Endothelial cell of umbilical vein (primary cell): ENCODE measurements around the gene LHX3. TPM values are rescaled to one million over a fixed set of nuclear protein-coding genes. Genes with fewer than 3 reads are reported as not detected.

ENCODE experiments used
- BruUV-seq: library from RNA; stranded (reverse); fragments of 400-500 nt; replicated peaks from 2 replicates; lab custom pipeline; 2021; lab: Mats Ljungman, UMichigan
- CTCF ChIA-PET: fragments of 300-600, 350-600 bp; sonication (Branson Sonifier 250); formaldehyde crosslinking; loops from one replicate; lab custom pipeline; 2021; ENCODE audit warnings: antibody characterized with exemption, inconsistent platforms; lab: Charles Lee
- POLR2A ChIA-PET: fragments of 300-600, 350-600 bp; sonication (Branson Sonifier 250); formaldehyde crosslinking; loops from one replicate; lab custom pipeline; 2021; ENCODE audit warnings: antibody characterized with exemption, inconsistent platforms; lab: Charles Lee
- DNase-seq: peaks from one replicate; pipeline ENCODE4 v3.0.0-alpha.2; 2011; ENCODE audit warnings: low read depth, low spot score
- FAIRE-seq: peaks from 2 replicates; lab custom pipeline; 2011; peaks lifted over from hg19 to GRCh38; lab: Jason Lieb, UNC
- H2AFZ ChIP-seq: 2 replicates; pipeline ENCODE4 v1.6.0; 2012; ENCODE audit warnings: low read depth, low read length, control low read depth, inconsistent platforms
- H3K27ac ChIP-seq: 2 replicates; pipeline ENCODE4 v1.5.1; 2011; ENCODE audit warnings: low read depth, mild to moderate bottlenecking, control low read depth, low read length, moderate library complexity; ENCODE audit not compliant: insufficient read depth
- H3K27me3 ChIP-seq, 2 experiments: 2 replicates each; pipeline versions ENCODE4 v1.6.0 to v1.6.1; 2011; ENCODE audit warnings: low read length in 2 of 2, mixed read lengths in 1 of 2; ENCODE audit not compliant: control insufficient read depth in 2 of 2, insufficient read depth in 2 of 2
- H3K36me3 ChIP-seq, 2 experiments: 2 replicates in 1 of 2; 3 replicates in 1 of 2; pipeline ENCODE4 v1.5.1; 2011; ENCODE audit warnings: low read length in 2 of 2, mild to moderate bottlenecking in 1 of 2, moderate library complexity in 1 of 2; ENCODE audit not compliant: control insufficient read depth in 2 of 2, insufficient read depth in 2 of 2; ENCODE audit errors: extremely low read depth in 1 of 2
- H3K4me1 ChIP-seq: 3 replicates; pipeline ENCODE4 v1.5.1; 2011; ENCODE audit warnings: mild to moderate bottlenecking, low read length; ENCODE audit not compliant: control insufficient read depth, insufficient read depth; ENCODE audit errors: extremely low read depth
- H3K4me2 ChIP-seq: 2 replicates; pipeline ENCODE4 v1.6.1; 2011; ENCODE audit warnings: low read length, control low read depth, mixed read lengths; ENCODE audit not compliant: insufficient read depth
- H3K4me3 ChIP-seq, 3 experiments: fragments of 200-600 bp in 1 of 3; sonication (generic), shearing (Covaris generic) in 1 of 3; replicated peaks in 1 of 3; 2 replicates each; pipeline ENCODE4 v1.5.1; 2011 to 2016; ENCODE audit warnings: control low read depth in 3 of 3, low read length in 3 of 3, mild to moderate bottlenecking in 2 of 3, inconsistent platforms in 1 of 3, low read depth in 1 of 3, moderate library complexity in 1 of 3; ENCODE audit not compliant: insufficient read depth in 1 of 3
- H3K79me2 ChIP-seq: 2 replicates; pipeline ENCODE4 v1.6.0; 2012; ENCODE audit warnings: low read length, inconsistent platforms; ENCODE audit not compliant: control insufficient read depth, insufficient read depth
- H3K9ac ChIP-seq: replicated peaks from 2 replicates; pipeline ENCODE3; 2011; ENCODE audit warnings: low read length, control low read depth; ENCODE audit not compliant: insufficient read depth; ENCODE audit errors: extremely low read depth
- H3K9me1 ChIP-seq: replicated peaks from 3 replicates; pipeline ENCODE4 v1.6.0; 2011; ENCODE audit warnings: mild to moderate bottlenecking, low read length; ENCODE audit not compliant: control insufficient read depth, insufficient read depth; ENCODE audit errors: extremely low read depth
- H3K9me3 ChIP-seq: replicated peaks from 2 replicates; pipeline ENCODE4 v1.5.1; 2012; ENCODE audit warnings: low read length, inconsistent platforms; ENCODE audit not compliant: control insufficient read depth, insufficient read depth
- H4K20me1 ChIP-seq: replicated peaks from 2 replicates; pipeline ENCODE3; 2011; ENCODE audit warnings: mild to moderate bottlenecking, low read length; ENCODE audit not compliant: control insufficient read depth, insufficient read depth; ENCODE audit errors: extremely low read depth
- EZH2 ChIP-seq: IDR thresholded peaks from 2 replicates; pipeline ENCODE4 v1.6.1; 2012; ENCODE audit warnings: borderline replicate concordance, low read depth, mild to moderate bottlenecking, moderate library complexity, low read length, inconsistent platforms; ENCODE audit not compliant: severe bottlenecking
- FOS ChIP-seq: IDR thresholded peaks from 2 replicates; pipeline ENCODE4 v1.6.1; 2011; ENCODE audit warnings: mild to moderate bottlenecking, low read length, moderate library complexity, borderline replicate concordance; ENCODE audit not compliant: insufficient read depth
- GATA2 ChIP-seq: IDR thresholded peaks from 2 replicates; pipeline ENCODE4 v1.7.0; 2011; ENCODE audit warnings: low read depth, mild to moderate bottlenecking, moderate library complexity, mixed read lengths, low read length; ENCODE audit not compliant: insufficient read length, insufficient read depth
- JUN ChIP-seq: IDR thresholded peaks from 2 replicates; pipeline ENCODE4 v1.6.1; 2011; ENCODE audit warnings: borderline replicate concordance, low read depth; ENCODE audit not compliant: insufficient read length, insufficient read depth
- MYC ChIP-seq: IDR thresholded peaks from one replicate; pipeline ENCODE4 v1.6.1; 2011; ENCODE audit warnings: mild to moderate bottlenecking, low read depth, low read length
- POLR2A ChIP-seq: IDR thresholded peaks from 2 replicates; pipeline ENCODE4 v1.6.1; 2012; ENCODE audit warnings: low read depth, mild to moderate bottlenecking, control low read depth, low read length
- POLR2AphosphoS5 ChIP-seq: IDR thresholded peaks from 2 replicates; pipeline ENCODE4 v1.6.1; 2012; ENCODE audit warnings: low read depth, mild to moderate bottlenecking, control low read depth, low read length, moderate library complexity; ENCODE audit not compliant: insufficient read depth
- dilution Hi-C: fragments of 300-500 bp; cut with MboI; formaldehyde crosslinking; loops from one replicate; pipeline ENCODE4 v1.15.0; 2019; ENCODE audit warnings: low sequenced_read_pairs; ENCODE audit not compliant: extremely low pct_ligation_motif_present
- intact Hi-C: fragments of 100-400 bp; cut with micrococcal nuclease; formaldehyde crosslinking; loops from one replicate; pipeline ENCODE4 v1.10.0; 2022
- polyA plus RNA-seq, 4 experiments: library from polyadenylated mRNA; depleted of rRNA in 3 of 4; stranded (reverse) in 3 of 4; unstranded in 1 of 4; fragments of >200 nt; gene quantifications; 2 replicates each; pipeline versions ENCODE4 v1.2.1 to v1.2.3, GENCODE V29; 2011 to 2012; ENCODE audit warnings: missing spikeins in 1 of 4
- total RNA-seq: library from RNA; stranded (reverse); gene quantifications from 2 replicates; pipeline ENCODE4 v1.2.3, GENCODE V29; 2021
- TF ChIP-seq, protein P1 (sequence below), 2 donors: IDR thresholded peaks; 1 replicate in 1 of 2; 2 replicates in 1 of 2; pipeline ENCODE4 v1.5.1; 2011; ENCODE audit warnings: low read length in 2 of 2, mild to moderate bottlenecking in 2 of 2, moderate library complexity in 2 of 2, control low read depth in 1 of 2, inconsistent platforms in 1 of 2, low read depth in 1 of 2; ENCODE audit not compliant: insufficient read depth in 1 of 2; ENCODE audit errors: extremely low read depth in 1 of 2
- TF ChIP-seq, protein P2 (sequence below): IDR thresholded peaks from 2 replicates; pipeline ENCODE4 v1.6.1; 2011; ENCODE audit not compliant: insufficient read depth, insufficient read length

The LHX3 gene
- total and polyA plus RNA-seq, 2 donors (not counting 3 experiments of a cell fraction or from before 2014, with no cell fraction given): not detected

DNA sequence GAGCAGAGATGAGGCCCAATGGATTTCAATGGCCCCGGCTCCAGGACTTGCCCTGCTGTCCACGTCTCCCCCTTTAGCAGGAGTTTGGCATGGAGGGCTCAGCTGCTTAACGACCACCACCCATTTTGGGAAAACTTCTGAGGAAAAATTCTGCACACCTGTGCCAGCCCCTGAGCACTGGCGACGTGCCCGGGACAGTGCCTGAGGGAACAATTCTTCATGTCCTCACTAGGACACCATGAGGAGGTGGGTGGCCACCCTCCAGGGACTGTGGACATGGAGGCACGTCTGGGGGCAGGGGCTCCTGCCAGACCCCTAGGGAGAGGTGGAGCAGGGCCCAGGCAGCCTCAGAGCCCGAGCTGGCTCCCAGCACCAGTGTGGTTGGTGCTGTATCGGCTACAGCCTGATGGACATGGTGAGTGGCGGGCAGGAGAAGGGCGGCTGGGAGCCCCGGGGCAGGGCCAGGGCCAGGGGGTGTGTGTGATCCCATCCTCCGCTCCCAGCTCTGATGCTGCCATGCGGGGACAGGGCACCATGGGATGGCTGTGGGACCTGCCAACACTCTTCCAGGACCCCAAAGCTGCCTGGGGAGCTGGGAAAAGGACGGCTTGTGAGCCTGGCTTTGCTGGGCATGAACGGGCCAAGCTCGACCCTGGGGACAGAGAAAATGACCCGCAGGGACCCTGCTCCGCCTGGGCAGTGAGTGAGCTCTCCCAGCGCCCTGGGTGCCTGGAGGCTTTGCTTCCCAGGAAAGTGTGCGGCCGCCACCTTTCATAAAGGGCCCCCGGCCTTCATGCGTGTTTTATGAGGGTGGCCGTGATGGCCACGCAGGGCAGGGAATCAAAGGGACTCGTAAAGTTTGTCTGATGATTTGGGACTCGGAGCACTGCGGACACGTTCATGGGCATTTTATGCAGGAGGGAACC is 44.3 kb upstream of the LHX3 start:
- FAIRE-seq (no peak), DNase-seq (no peak)
- peaks cover 9% of the 10 kb centered on the region for H3K4me1 ChIP-seq
- CTCF ChIA-PET: interaction anchor here (1.2 to 1.9 kb wide), 3 partner anchors 9 to 21 kb away, joined by 3 to 4 read pairs (median 3); no protein-coding TSS in a partner anchor
- peaks cover 0 to 6% of the 10 kb centered on the region in 2 experiments for H3K27me3 ChIP-seq
- BruUV-seq: no TSS peak
- intact Hi-C loops (no loop called here), dilution Hi-C loops (no loop called here)
- no peak overlapping the region for H2AFZ ChIP-seq
- no peaks in the 10 kb centered on the region for H3K9me1 ChIP-seq
- no peaks in the 10 kb centered on the region for H3K36me3 ChIP-seq
- H3K79me2 ChIP-seq: peaks cover 7% of the 10 kb centered on the region
- no peak overlapping the region for H3K27ac ChIP-seq
- TF ChIP-seq JUN: no peak
- TF ChIP-seq, protein P1, sequence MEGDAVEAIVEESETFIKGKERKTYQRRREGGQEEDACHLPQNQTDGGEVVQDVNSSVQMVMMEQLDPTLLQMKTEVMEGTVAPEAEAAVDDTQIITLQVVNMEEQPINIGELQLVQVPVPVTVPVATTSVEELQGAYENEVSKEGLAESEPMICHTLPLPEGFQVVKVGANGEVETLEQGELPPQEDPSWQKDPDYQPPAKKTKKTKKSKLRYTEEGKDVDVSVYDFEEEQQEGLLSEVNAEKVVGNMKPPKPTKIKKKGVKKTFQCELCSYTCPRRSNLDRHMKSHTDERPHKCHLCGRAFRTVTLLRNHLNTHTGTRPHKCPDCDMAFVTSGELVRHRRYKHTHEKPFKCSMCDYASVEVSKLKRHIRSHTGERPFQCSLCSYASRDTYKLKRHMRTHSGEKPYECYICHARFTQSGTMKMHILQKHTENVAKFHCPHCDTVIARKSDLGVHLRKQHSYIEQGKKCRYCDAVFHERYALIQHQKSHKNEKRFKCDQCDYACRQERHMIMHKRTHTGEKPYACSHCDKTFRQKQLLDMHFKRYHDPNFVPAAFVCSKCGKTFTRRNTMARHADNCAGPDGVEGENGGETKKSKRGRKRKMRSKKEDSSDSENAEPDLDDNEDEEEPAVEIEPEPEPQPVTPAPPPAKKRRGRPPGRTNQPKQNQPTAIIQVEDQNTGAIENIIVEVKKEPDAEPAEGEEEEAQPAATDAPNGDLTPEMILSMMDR (IDR thresholded peaks at IDR 0.05; ENCODE audit: extremely low read depth in 1 of 2, insufficient read depth in 1 of 2, low read depth in 1 of 2, low read length in 2 of 2): no peak
- no peak for TF ChIP-seq POLR2A
- TF ChIP-seq GATA2: no peak
- no peak for TF ChIP-seq EZH2
- no peak for TF ChIP-seq FOS
- TF ChIP-seq POLR2AphosphoS5: no peak
- TF ChIP-seq MYC: no peak
- TF ChIP-seq, protein P2, sequence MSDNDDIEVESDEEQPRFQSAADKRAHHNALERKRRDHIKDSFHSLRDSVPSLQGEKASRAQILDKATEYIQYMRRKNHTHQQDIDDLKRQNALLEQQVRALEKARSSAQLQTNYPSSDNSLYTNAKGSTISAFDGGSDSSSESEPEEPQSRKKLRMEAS: no peak
- POLR2A ChIA-PET: no interaction called here
- H3K4me2 ChIP-seq: no peak overlapping the region
- no peak overlapping the region for H3K4me3 ChIP-seq
- H3K9ac ChIP-seq: no peak overlapping the region
- no peaks in the 10 kb centered on the region for H3K9me3 ChIP-seq
- H4K20me1 ChIP-seq: no peaks in the 10 kb centered on the region
